ENCODE measurements around the gene DUSP1.
"Not testable (repeated sequence)": the region's sequence is repeated elsewhere in the genome, so short reads cannot be mapped to it uniquely, and the experiment has no call there.

The DUSP1 gene

GRCh38 chr5:172790496-172790889 lies 19.5 kb upstream of the DUSP1 start:
- H3K27me3 ChIP-seq (replicated peaks; ENCODE audit: control insufficient read depth, insufficient read depth, low read length): no peaks in the 10 kb centered on the region
- no peak for TF ChIP-seq CTCF (IDR thresholded peaks at IDR 0.05; ENCODE audit: insufficient read depth, low read length, poor library complexity, severe bottlenecking)
- no peak overlapping the region for H3K4me3 ChIP-seq (replicated peaks; ENCODE audit: low read depth, low read length)
- no peaks in the 10 kb centered on the region for H3K36me3 ChIP-seq (ENCODE audit: control insufficient read depth, insufficient read depth, low read length)
- DNase-seq (ENCODE audit: extremely low read depth, insufficient read length): no peak

GRCh38 chr5:172789687-172790495 lies 18.9 kb upstream of the DUSP1 start:
- TF ChIP-seq CTCF (IDR thresholded peaks at IDR 0.05; ENCODE audit: insufficient read depth, low read length, poor library complexity, severe bottlenecking): no peak
- H3K36me3 ChIP-seq (ENCODE audit: control insufficient read depth, insufficient read depth, low read length): no peaks in the 10 kb centered on the region
- H3K27me3 ChIP-seq (replicated peaks; ENCODE audit: control insufficient read depth, insufficient read depth, low read length): no peaks in the 10 kb centered on the region
- DNase-seq (ENCODE audit: extremely low read depth, insufficient read length): no peak
- no peak overlapping the region for H3K4me3 ChIP-seq (replicated peaks; ENCODE audit: low read depth, low read length)

- Histone ChIP-seq H3K36me3 (ENCODE audit: control insufficient read depth, insufficient read depth, low read length) (no peaks in the 10 kb centered on the region), H3K27me3 (replicated peaks; ENCODE audit: control insufficient read depth, insufficient read depth, low read length) (no peaks in the 10 kb centered on the region), H3K4me3 (replicated peaks; ENCODE audit: low read depth, low read length) (no peak overlapping the region)
- TF ChIP-seq CTCF (IDR thresholded peaks at IDR 0.05; ENCODE audit: insufficient read depth, low read length, poor library complexity, severe bottlenecking): no peak
- no peak for DNase-seq (ENCODE audit: extremely low read depth, insufficient read length)
Observed at GRCh38 chr5:172788771-172789686, 18.0 kb upstream of the DUSP1 start.

- H3K36me3 ChIP-seq (ENCODE audit: control insufficient read depth, insufficient read depth, low read length); DNase-seq (ENCODE audit: extremely low read depth, insufficient read length); H3K4me3 ChIP-seq (replicated peaks; ENCODE audit: low read depth, low read length); H3K27me3 ChIP-seq (replicated peaks; ENCODE audit: control insufficient read depth, insufficient read depth, low read length): not testable (repeated sequence)
Observed at GRCh38 chr5:172787538-172787937, 16.5 kb upstream of the DUSP1 start.

GRCh38 chr5:172786736-172787462 lies 15.9 kb upstream of the DUSP1 start:
- no peaks in the 10 kb centered on the region for H3K27me3 ChIP-seq (replicated peaks; ENCODE audit: control insufficient read depth, insufficient read depth, low read length)
- no peak for TF ChIP-seq CTCF (IDR thresholded peaks at IDR 0.05; ENCODE audit: insufficient read depth, low read length, poor library complexity, severe bottlenecking)
- H3K4me3 ChIP-seq (replicated peaks; ENCODE audit: low read depth, low read length): no peak overlapping the region
- H3K36me3 ChIP-seq (ENCODE audit: control insufficient read depth, insufficient read depth, low read length): no peaks in the 10 kb centered on the region
- DNase-seq (ENCODE audit: extremely low read depth, insufficient read length): no peak

All from GM06990 (cell line).